Heart left ventricle (tissue), 13 donors: Measurements from ENCODE around the gene CDK5RAP3.

Experiments
- POLR2A ChIP-seq, 2 donors: fragments of 450-650 bp; IDR thresholded peaks; one replicate each; pipeline ENCODE4 v1.6.1; 2017; ENCODE audit warnings: antibody characterized with exemption in 2 of 2, mild to moderate bottlenecking in 2 of 2, moderate library complexity in 2 of 2
- TF ChIP-seq, protein P1 (sequence below), 12 donors: fragments of 200-600 bp; sonication (generic) in 4 of 12; IDR thresholded peaks; one replicate each; pipeline versions ENCODE4 v1.5.0 to v1.8.0; 2018 to 2022; ENCODE audit warnings: antibody characterized with exemption in 12 of 12, mild to moderate bottlenecking in 5 of 12
- donor health status: ischemic (EF 13 %, LVEDD 7.1; RV severe dilation, severe dysfunction).
- donor health status: DM: no; HTN: yes; CAD: no.
- donor health status: DM: no; HTN: no; CAD: no.
- donor health status: ischemic (EF 25% LVEDD 6.9; RV normal size, moderate dysfunction).
- donor health status: ischemic (EF 25% LVEDD 5.7; RV mildly dilated, moderate dysfunction).
- donor health status: ischemic (EF 35%, LVEDD 5.7; RV mildly dilated, moderate dysfunction).
- donor health status: nonischemic (EF 11% LVEDD 7.7; RV severe dilation, severe dysfunction).
- donor health status: DM: yes; HTN: yes; CAD: no.
- donor health status: PGD.
- donor health status: ischemic (EF 29% LVEDD 5.4; RV normal size, mild dysfunction).
- donor health status: nonischemic (EF 23%, LVEDD 6.1; RV moderate dilation, normal function).

DNA sequence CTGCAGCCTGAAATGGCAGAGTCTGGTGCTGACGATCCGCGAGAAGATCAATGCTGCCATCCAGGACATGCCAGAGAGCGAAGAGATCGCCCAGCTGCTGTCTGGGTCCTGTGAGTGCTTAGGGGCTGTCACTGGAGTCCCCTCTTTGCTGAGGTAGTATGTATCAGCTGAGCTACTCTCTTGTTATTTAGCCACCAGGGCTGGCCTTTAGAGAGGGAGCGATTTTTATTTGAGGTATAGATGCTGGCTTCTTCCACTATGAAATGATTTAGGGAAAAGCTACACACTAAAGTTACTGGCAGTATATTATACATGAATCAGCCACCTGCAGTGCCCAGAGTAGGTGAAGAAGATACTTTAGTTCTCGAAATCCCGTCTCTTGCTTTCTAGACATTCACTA is 2.6 kb downstream of the CDK5RAP3 start:
- TF ChIP-seq POLR2A (IDR thresholded peaks at IDR 0.05): no peak
- TF ChIP-seq, protein P1, sequence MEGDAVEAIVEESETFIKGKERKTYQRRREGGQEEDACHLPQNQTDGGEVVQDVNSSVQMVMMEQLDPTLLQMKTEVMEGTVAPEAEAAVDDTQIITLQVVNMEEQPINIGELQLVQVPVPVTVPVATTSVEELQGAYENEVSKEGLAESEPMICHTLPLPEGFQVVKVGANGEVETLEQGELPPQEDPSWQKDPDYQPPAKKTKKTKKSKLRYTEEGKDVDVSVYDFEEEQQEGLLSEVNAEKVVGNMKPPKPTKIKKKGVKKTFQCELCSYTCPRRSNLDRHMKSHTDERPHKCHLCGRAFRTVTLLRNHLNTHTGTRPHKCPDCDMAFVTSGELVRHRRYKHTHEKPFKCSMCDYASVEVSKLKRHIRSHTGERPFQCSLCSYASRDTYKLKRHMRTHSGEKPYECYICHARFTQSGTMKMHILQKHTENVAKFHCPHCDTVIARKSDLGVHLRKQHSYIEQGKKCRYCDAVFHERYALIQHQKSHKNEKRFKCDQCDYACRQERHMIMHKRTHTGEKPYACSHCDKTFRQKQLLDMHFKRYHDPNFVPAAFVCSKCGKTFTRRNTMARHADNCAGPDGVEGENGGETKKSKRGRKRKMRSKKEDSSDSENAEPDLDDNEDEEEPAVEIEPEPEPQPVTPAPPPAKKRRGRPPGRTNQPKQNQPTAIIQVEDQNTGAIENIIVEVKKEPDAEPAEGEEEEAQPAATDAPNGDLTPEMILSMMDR (IDR thresholded peaks at IDR 0.05): no peak
